HTR-8/SVneo (cell line): Measurements from ENCODE around the gene S100A4.

Experiments
- DNase-seq: peaks from one replicate; pipeline ENCODE4 v3.0.0; 2011; ENCODE audit warnings: low spot score, mixed read lengths; ENCODE audit not compliant: insufficient read length
- FAIRE-seq: peaks from 2 replicates; lab custom pipeline; 2011; peaks lifted over from hg19 to GRCh38; lab: Jason Lieb, UNC

Gene S100A4

GRCh38 chr1:153549741-153550397 lies 4.3 kb upstream of the S100A4 start:
- FAIRE-seq, result no peak
- DNase-seq, result no peak

GRCh38 chr1:153548722-153549688 lies 3.4 kb upstream of the S100A4 start, which contains the start of gene S100A3:
S100A3 (minus strand) TSS chr1:153549258; CDS start chr1:153548485, 773 bp downstream.
- FAIRE-seq, result peak; percentile 4
- peak; percentile 74 for DNase-seq

- no peak for DNase-seq
These were observed 2.2 kb upstream of the S100A4 start for GRCh38 chr1:153547560-153548551.

DNA sequence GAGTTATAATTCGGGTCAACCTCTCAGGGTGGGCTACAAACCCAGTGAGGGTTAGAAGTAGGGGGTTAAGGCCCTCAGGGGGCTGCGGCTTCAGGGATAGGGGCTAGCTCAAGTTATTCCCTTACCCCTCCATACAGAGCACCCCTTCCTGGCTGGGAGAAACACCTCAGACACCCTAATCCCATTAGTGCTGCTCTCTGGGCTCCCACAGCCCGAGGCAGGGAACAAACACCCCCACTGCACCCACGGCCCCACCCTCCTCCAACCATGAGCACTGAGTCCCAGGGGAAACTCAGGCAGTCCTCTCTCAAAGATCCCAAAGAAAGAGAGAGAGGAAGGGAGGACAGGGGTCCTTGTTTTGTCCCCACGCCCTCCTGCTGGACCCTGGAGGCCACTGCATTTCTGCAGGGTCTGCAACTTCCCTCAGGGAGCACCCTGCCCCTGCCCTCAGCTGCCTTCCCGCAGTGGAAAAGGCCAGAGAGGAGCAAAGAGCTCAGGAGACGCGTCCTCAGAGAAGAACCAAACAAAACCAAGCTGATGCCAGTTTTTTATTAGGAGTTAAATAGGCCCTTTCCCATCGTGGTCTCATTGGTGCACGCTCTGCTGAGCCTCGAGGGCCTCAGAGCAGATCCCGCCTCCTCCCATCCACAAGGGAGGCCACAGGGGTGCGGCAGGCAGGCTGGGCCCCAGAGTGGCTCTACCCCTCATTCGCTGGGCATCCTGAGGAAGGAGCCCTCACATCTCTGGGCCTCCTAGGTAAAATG lies 1.4 kb upstream of the S100A4 start:
- DNase-seq, result no peak
- no peak for FAIRE-seq

More at GRCh38 chr1:153547560-153548551, 2.2 kb upstream of the S100A4 start:
- FAIRE-seq, result no peak

GRCh38 chr1:153546371-153546770 lies 765 bp upstream of the S100A4 start:
- DNase-seq (no peak), FAIRE-seq (no peak)

GRCh38 chr1:153544453-153545066 lies 1.0 kb downstream of the S100A4 start:
- no peak for FAIRE-seq
- no peak for DNase-seq

DNA sequence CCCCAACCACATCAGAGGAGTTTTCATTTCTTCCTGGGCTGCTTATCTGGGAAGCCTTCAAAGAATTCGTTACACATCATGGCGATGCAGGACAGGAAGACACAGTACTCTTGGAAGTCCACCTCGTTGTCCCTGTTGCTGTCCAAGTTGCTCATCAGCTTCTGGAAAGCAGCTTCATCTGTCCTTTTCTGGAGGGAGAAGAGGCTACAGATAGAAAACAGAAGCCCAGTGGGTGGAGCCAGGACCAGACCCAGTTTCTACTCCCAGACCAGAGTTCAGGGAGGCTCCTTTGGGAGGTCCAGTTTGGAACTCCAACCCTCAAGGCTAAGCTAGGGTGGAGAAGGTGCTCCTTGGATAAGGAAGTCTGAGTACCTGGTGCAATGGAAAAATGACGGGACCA lies 1.9 kb downstream of the S100A4 start:
- no peak for DNase-seq
- FAIRE-seq, result no peak

DNA sequence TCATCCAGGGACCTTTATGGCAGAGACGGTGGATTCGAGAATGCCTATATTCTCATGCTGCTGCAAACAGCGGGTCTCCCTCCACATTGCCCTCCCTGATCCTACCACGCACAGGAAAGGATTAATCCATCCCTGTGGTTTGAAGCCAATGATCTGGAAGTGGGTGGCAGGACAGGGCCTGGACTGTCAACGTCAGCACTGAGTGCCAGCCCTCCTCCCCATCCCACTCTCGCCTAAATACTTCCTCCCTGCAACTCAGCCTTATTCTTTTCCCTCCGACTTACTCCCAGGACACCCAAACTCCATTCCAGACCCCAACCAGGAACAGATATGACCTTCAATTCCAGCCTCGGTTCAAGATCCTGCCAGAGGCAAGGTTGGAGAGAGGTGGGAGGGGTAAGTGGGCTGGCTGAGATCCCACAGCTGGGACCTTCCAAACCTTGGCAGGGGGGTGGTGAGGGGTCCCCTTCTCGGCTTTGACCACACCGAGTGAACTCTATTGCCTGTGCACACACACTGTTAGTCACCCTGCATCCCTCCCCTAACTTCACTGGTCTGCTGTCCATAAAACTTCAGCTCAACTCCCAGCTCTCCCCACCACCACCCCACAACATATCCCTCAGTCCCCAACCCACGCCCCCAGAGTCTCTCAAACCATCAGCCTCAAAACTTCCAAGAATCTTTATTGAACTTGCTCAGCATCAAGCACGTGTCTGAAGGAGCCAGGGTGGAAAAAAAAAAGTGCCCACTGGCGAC lies 2.5 kb downstream of the S100A4 start:
- no peak for FAIRE-seq

GRCh38 chr1:153541641-153542590 lies 3.7 kb downstream of the S100A4 start:
- FAIRE-seq (no peak), DNase-seq (no peak)

More for the DNA sequence above, 2.5 kb downstream of the S100A4 start:
- DNase-seq, result no peak

DNA sequence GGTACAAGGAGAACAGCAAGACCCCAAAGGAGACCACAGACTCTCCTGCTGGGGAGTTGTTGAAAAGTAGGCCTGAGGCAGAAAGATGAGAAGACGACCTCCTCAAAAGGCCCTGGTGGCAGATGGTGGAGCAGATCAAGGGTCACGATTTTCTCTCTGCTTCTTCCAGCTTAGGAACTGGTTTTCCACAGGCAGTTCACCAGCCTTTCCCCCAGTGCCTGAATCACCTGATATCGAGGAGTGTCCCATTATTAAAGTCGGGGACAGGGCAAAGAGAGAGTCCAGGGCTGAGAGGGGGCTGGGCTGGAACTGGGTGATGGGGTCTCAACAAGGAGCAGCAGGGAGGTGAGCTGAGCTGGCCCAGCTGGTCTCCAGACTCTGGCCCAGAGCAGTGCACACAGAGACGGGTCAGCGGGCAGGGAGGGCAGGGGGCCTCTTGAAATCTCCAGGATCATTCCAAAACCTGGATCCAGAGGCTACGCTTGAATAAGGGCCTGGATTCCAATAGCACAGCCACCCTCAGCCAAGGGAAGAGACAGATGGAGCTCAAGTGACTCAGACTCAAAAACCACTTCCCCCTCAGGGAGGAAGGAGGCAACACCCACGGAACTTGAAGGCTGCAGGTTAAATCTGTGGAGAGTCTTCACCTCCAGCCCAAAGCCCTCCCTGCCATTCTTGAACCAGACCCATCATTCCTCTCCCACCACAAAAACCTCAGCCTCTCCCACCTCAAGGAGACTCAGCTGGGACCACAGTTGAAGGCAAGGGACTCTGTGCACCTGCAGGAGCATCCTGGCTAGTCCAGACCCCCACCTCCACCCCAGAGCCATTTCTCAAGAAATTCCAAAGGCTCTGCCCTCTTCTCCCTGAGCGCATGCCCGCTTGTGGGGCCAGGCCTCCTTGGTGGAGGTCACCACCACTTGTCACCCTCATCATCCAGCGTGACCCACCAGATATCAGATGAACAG lies 4.9 kb downstream of the S100A4 start, which contains the start of gene S100A5:
Gene S100A5, minus strand, starts transcription at position 541 of the 968 bp plus-strand sequence. CDS start 743 bp downstream, outside the sequence.
- no peak for DNase-seq

GRCh38 chr1:153539395-153540093 lies 6.1 kb downstream of the S100A4 start:
- FAIRE-seq, result no peak
- DNase-seq, result no peak

More for the DNA sequence above, 4.9 kb downstream of the S100A4 start, which contains the start of gene S100A5:
- FAIRE-seq, result no peak

DNA sequence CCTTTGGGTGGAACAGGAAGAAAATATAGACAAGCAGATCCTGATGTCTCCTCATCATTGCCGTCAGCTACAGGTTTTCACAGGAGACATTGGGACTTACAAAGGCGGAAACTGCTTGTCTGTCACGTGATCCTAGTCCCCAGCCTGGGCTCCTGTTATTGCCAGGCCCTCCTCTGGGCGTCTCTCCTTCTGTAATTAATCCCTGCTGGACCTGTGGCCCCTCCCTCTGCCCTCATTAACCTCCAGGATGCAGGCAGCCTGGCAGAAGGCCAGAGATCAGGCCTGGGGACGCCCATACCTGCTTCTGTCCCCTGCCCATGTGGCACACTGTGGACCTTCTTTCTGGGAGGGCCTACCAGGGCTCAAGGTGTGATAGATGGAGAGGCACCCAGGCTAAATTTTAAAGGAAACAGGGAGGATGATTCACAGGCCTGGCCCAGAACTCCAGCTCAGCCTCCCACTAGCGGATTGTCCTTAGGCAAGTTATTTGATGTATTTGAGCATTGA lies 7.2 kb downstream of the S100A4 start:
- FAIRE-seq (no peak), DNase-seq (no peak)

DNA sequence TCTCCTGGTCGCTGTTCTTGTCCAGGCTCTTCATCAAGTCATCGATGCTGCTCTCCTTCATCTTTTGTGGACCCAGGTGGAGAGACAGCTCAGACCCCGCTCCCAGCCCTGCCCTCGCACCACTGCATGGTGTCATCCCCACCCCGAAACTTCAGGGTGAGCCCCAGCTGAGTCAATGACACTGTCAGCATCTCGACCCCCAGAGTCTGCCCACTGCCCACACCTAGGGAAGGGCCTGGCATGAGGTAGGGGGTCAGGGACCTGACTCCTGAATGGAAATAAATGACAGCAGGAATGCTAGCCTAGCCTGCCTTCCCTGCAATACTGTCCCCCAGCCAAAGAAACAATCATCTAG lies 8.3 kb downstream of the S100A4 start:
- FAIRE-seq, result no peak
- DNase-seq, result no peak

DNA sequence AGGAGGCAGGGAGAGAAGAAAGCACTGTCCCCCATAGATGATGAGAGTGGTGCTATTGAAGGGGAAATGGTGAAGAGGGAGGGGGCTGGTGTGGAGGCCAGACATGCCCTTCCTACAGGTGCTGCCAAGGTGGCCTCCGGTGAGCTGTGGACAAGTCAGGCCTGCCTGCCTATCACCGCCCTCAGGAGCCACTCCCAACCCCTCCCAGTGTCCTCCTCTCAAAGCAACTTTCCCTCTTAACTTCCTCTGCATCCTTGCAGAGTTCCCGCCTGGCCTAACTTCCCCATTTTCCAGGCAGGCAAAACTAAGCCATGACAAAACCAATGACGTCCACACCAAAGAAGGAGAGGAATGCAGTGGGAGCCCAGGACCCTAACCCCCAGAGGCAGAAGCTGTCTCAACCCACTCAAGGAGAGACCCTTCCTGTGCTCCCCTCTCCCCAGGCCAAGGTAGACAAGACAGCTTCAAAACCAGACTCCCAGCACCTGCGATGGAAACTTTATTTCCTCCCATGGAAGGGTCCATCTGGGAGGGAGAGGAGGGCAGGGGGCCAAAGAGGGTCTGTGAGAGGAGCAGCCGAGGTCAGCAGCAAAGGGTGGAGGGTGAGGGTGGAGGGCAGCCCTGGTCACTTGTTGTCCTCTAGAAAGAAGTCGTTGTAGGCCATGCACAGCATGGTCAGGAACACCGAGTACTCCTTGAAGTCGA lies 8.8 kb downstream of the S100A4 start:
- FAIRE-seq (no peak), DNase-seq (no peak)
